HCT116 (cell line): ENCODE data around the gene PRKAG2.

Experiments
- ATF3 ChIP-seq: IDR thresholded peaks from 2 replicates; pipeline ENCODE4 v1.6.1; 2012
- CTCF ChIP-seq, 3 experiments: fragments of 200-600 bp in 1 of 3; sonication (generic) in 1 of 3; IDR thresholded peaks in 2 of 3; conservative IDR thresholded peaks in 1 of 3; 2 replicates each; pipeline ENCODE4 v1.5.1; 2012 to 2017; ENCODE audit warnings: low read depth in 2 of 3, low read length in 2 of 3, antibody characterized with exemption in 1 of 3, borderline replicate concordance in 1 of 3, control low read depth in 1 of 3, mild to moderate bottlenecking in 1 of 3, mixed read lengths in 1 of 3, mixed run types in 1 of 3, moderate library complexity in 1 of 3; ENCODE audit not compliant: insufficient read depth in 1 of 3
- EZH2 ChIP-seq: fragments of 200-600 bp; sonication (generic); IDR thresholded peaks from 2 replicates; pipeline ENCODE4 v1.6.1; 2017; ENCODE audit warnings: antibody characterized with exemption, mixed run types
- POLR2A ChIP-seq: IDR thresholded peaks from 2 replicates; pipeline ENCODE4 v1.7.0; 2011; ENCODE audit warnings: borderline replicate concordance; ENCODE audit not compliant: insufficient read depth, insufficient read length; ENCODE audit errors: extremely low read depth
- SIN3A ChIP-seq: IDR thresholded peaks from 2 replicates; pipeline ENCODE4 v1.6.1; 2012; ENCODE audit warnings: low read depth

- TF ChIP-seq CTCF (IDR thresholded peaks at IDR 0.05 in 2 of 3, conservative IDR thresholded peaks at IDR 0.05 in 1 of 3; ENCODE audit: borderline replicate concordance in 1 of 3, insufficient read depth in 1 of 3, low read depth in 2 of 3, low read length in 2 of 3) (no peak), POLR2A (no peak), SIN3A (no peak), ATF3 (no peak), EZH2 (no peak)
Observed at GRCh38 chr7:151691449-151691848, 185.5 kb downstream of the PRKAG2 start.
